KOPT-K1 (cell line): ENCODE results near the gene CHAT.

Source experiments
- H3K27ac ChIP-seq: fragments of 200-600 bp; sonication (generic); 2 replicates; pipeline ENCODE4 v1.5.1; 2016; ENCODE audit warnings: antibody characterized with exemption, mild to moderate bottlenecking, low read depth, low read length; ENCODE audit not compliant: poor library complexity, severe bottlenecking
- H3K36me3 ChIP-seq: fragments of 200-600 bp; sonication (generic); 2 replicates; pipeline ENCODE4 v1.5.1; 2017; ENCODE audit warnings: antibody characterized with exemption, mild to moderate bottlenecking, low read length, moderate library complexity; ENCODE audit not compliant: insufficient read depth
- H3K9me3 ChIP-seq: fragments of 200-600 bp; sonication (generic); 2 replicates; pipeline ENCODE4 v1.5.1; 2017; ENCODE audit warnings: antibody characterized with exemption, low read length, mild to moderate bottlenecking; ENCODE audit not compliant: insufficient read depth, poor library complexity, severe bottlenecking

Gene CHAT

DNA sequence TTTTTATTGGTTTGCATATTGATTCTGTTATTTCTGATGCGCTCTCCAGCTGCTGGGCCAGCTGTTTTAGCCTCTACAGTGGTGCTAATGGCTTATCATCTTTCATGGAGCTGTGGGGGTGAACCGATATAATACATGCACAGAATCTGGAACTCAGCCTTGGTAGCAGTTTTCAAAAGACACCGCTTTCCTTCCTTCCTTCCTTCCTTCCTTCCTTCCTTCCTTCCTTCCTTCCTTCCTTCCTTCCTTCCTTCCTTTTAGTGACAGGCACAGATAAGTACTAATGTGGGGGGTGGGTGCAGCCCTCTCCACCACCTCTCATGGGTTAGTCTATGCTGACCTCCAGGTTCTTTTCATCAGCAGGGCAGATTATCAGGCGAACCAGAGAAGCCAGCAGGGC is 33.7 kb downstream of the CHAT start:
- Histone ChIP-seq H3K9me3 (no peaks in the 10 kb centered on the region), H3K36me3 (no peaks in the 10 kb centered on the region), H3K27ac (peak overlapping the region; percentile 100)

DNA sequence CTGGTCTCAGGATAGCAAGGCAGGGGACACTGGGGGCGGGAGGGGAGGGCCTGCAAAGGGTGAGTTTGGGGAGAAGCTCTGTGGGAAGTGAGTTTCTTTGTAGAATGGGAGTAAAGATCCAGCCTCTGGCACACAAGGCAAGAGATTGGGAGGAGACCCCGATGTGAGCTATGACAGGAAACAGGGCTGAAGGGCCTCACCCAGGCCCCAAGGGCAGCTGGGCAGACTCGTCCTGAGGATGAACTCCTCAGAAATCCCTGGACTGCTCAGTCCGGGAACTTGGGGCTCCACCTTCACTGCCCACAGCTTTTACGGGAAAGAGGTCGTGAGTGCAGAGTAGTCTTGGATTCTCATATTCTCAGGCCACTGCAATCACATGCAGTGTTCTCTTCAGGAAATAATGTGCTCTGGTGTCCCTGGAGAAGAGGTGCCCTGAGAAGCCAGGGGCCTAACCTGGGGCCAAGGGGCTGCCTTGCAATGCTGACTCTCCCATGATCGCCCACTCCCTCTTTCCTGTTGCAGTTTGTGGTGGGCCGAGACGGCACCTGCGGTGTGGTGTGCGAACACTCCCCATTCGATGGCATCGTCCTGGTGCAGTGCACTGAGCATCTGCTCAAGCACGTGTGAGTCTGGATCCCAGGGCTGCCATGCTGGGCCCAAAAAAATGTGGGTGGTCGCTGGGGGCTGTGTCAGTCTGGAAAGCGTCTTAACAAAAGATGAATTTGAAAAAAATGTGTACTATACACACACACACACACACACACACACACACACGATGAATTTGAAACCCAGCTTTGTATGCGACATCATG is 34.4 kb downstream of the CHAT start:
- Histone ChIP-seq H3K36me3 (no peaks in the 10 kb centered on the region), H3K9me3 (no peaks in the 10 kb centered on the region), H3K27ac (peak overlapping the region; percentile 100)

DNA sequence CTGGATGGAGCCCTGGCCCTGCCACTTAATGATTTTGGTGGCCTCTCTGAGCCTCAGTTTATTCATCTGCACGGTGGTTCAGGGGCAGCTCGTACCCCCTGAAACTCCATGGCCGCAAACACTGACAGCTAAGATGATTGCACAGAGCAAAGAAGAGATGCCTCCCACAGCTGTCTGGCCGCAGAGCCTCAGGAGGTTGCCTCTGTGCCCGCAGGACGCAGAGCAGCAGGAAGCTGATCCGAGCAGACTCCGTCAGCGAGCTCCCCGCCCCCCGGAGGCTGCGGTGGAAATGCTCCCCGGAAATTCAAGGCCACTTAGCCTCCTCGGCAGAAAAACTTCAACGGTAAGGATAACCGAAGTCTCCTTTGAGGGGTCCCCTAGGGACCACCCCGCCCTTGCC is 35.5 kb downstream of the CHAT start:
- Histone ChIP-seq H3K36me3 (no peaks in the 10 kb centered on the region), H3K9me3 (no peaks in the 10 kb centered on the region), H3K27ac (peak overlapping the region; percentile 100)

DNA sequence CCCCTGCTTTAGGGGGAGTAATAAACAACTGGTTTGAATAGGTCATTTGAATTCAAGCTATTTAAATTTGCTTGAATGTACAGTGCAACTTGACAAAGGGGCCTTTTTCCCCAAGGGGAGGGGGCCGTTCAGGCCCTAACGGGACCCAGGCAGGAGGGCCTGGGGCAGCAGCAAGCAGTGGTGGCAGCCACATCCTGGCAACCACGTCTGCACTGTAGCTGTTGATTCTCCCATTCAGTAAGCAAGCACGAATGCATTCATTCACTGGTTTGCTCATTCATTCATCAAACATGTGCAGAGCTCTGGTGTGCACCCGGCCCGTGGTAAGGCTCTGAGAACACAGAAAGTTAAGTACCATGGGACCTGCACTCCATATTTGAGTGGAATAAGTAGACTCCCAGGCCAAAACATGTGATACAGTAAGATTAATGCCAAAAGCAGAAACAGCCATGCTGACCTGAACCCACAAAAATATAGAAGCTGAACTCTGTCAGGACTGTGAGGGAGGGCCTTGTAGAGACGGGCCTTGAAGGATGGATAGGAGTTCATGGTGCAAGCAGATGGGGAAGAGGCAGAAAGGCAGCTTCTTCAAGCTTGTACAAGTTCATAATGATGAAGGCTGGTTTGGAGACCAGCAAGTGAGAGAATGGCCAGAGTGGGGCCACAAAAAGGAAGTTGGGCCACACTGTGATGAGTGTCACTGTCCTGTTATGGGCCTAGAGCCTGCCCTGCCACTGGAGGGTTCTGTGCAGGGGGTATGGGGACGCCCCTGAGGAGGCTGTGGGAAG is 36.3 kb downstream of the CHAT start:
- H3K36me3 ChIP-seq: peaks cover 2% of the 10 kb centered on the region
- H3K27ac ChIP-seq: peak overlapping the region; percentile 100
- no peaks in the 10 kb centered on the region for H3K9me3 ChIP-seq

DNA sequence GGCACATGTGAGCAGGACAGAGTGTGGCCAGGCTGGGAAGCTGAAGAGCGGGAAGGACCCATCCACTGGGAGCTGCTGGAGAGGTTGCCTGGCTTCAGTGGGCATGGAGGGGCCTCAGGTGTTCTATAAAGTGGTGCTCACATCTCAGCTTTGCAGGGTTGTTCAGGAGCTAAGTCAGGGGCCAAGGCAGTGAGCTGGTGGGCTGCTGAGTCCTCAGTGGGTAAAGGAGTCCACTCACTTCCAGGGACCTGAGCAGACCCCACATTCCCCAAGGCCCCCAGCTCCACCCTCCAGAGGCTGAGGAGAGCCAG is 36.8 kb downstream of the CHAT start:
- Histone ChIP-seq H3K36me3 (peaks cover 8% of the 10 kb centered on the region), H3K27ac (peak overlapping the region; percentile 100), H3K9me3 (no peaks in the 10 kb centered on the region)

- Histone ChIP-seq H3K9me3 (no peaks in the 10 kb centered on the region), H3K36me3 (peaks cover 14% of the 10 kb centered on the region), H3K27ac (peak overlapping the region; percentile 100)
Measured at GRCh38 chr10:49651039-49651835, 37.4 kb downstream of the CHAT start.

DNA sequence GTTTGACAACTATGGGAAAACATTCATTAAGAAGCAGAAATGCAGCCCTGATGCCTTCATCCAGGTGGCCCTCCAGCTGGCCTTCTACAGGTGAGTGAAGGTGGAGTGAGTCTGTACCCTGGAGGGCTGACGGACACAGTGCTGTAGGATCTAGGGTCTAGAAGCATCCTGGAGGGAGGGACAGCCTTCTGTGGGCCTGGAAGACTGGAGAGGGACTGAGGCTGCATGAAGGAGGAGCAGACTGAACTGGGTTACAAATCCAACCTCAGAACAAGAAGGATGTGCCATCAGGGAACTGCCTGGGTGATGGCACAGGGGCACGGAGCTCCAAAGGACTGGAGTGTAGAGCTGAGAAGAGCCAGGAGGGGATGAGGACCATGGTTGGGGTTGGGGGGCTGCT is 38.1 kb downstream of the CHAT start:
- Histone ChIP-seq H3K27ac (peak overlapping the region; percentile 100), H3K9me3 (no peaks in the 10 kb centered on the region), H3K36me3 (peaks cover 20% of the 10 kb centered on the region)

DNA sequence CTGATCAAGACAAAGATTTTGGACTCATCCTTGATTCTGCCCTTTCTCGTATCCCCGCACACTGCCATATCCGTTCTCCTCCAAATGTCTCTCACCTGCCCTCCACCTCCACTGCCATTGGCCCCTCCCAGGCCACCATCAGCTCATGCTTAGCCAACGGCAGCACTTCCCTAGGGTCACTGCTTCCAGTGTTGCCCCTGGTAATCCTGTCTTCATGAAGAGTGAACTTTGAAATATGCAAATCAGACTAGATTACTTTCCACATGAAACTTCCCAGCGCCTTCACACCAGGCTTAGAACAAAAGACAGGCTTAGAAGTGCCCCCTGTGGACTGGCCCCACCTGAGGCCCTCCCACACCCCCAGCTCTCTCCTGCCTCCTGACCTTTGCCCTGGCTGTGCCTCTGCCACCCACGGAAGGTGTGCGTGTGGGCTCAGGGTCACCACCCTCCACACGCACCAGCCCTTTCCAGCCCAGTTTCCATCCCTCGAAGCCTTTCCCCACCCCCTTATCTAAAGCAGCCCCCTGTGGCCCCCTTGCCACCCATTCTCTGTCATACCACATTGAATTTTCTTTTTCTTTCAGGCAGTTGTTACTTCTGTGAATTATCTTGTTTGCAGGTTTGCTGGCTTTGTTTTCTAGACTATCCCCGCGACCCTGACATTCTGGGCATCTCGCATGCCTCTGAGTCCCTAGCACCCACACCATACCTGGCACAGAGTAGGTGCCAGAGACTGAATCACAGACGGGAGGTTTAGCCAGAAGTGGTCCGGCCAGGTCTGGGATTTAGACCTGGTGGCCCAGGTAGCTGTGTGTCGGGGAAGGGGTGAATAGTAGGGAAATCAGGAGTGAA is 38.8 kb downstream of the CHAT start:
- H3K36me3 ChIP-seq: peaks cover 27% of the 10 kb centered on the region
- H3K9me3 ChIP-seq: peaks cover 2% of the 10 kb centered on the region
- H3K27ac ChIP-seq: peak overlapping the region; percentile 100

DNA sequence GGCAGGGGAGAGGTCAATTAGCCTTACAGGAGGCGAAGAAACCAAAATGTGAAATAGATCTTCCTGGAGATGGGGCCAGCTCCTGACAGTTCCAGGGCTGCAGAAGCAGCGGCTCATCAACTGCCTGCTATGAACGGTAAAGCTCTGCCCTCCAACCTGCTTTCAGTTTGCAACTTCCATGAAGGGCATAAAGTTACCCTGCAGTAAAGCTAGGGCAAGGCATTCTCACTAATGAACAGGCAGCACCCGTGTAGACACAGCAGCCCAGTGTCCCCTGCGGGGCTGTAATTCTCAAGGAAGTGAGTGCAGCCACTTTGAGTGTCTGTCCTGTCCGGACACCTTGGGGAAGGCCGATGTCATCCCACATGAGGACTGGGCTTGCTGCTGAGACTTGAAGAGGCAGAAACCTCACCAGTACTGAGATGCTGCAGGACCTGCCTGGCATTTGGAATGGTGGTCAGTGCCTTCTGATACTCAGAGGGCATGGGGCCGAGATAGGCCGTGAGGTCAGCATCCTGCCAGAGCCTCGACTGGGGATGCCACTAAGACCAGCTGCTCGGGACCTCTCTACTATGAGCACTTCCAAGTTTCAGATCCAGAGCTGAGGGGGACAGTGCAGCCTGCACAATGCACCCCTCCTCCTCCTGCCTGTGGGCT is 39.6 kb downstream of the CHAT start:
- H3K9me3 ChIP-seq: peaks cover 9% of the 10 kb centered on the region
- peak overlapping the region; percentile 100 for H3K27ac ChIP-seq
- peaks cover 29% of the 10 kb centered on the region for H3K36me3 ChIP-seq

- Histone ChIP-seq H3K36me3 (peaks cover 29% of the 10 kb centered on the region), H3K27ac (peak overlapping the region; percentile 100), H3K9me3 (peaks cover 17% of the 10 kb centered on the region)
Measured at GRCh38 chr10:49654036-49654693, 40.3 kb downstream of the CHAT start.

- Histone ChIP-seq H3K36me3 (peaks cover 29% of the 10 kb centered on the region), H3K9me3 (peaks cover 25% of the 10 kb centered on the region), H3K27ac (no peak overlapping the region)
Measured at GRCh38 chr10:49655099-49655498, 41.3 kb downstream of the CHAT start.

GRCh38 chr10:49656845-49657493 is 43.1 kb downstream of the CHAT start:
- H3K36me3 ChIP-seq: peaks cover 29% of the 10 kb centered on the region
- H3K9me3 ChIP-seq: peaks cover 25% of the 10 kb centered on the region
- no peak overlapping the region for H3K27ac ChIP-seq

DNA sequence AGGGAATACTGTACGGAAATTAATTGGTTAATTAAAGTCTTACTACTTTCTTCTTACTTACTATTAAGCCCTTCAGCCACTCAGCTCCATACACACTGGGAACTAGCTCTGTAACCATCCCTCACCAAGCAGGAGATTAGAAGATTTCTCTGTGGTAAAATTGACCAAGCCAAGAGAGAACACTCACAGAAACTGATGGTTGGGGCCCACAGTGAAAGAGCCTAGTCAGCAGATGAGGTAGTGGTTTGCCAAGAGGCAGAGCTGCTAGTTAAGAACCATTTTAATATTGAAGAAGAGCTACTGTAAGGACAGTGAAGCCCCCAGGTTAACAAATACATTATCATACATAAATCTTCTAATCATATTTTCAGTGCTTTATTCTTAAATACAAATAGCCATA is 43.8 kb downstream of the CHAT start:
- H3K9me3 ChIP-seq: peaks cover 25% of the 10 kb centered on the region
- no peak overlapping the region for H3K27ac ChIP-seq
- peaks cover 33% of the 10 kb centered on the region for H3K36me3 ChIP-seq
